Measurements from ENCODE around the gene OTUD5. TPM values are rescaled to one million over a fixed set of nuclear protein-coding genes. Genes with fewer than 3 reads are reported as not detected.

The OTUD5 gene
- total RNA-seq, 1 donor from 2014 or later: 18.1 TPM

- no peak for DNase-seq
Measured at GRCh38 chrX:48936429-48937053, 20.9 kb downstream of the OTUD5 start.

GRCh38 chrX:48935301-48935670, 22.1 kb downstream of the OTUD5 start:
- no peak for DNase-seq

- no peak for DNase-seq
Measured at GRCh38 chrX:48934581-48935300, 22.7 kb downstream of the OTUD5 start.

- no peak for DNase-seq
Measured at GRCh38 chrX:48933757-48934156, 23.6 kb downstream of the OTUD5 start.

- DNase-seq: no peak
Measured at GRCh38 chrX:48927736-48928382, 29.5 kb downstream of the OTUD5 start.

- no peak for DNase-seq
Measured at GRCh38 chrX:48927123-48927522, 30.3 kb downstream of the OTUD5 start.

GRCh38 chrX:48924270-48924669, 33.1 kb downstream of the OTUD5 start:
- DNase-seq: no peak

- DNase-seq: no peak
Measured at GRCh38 chrX:48923771-48924170, 33.6 kb downstream of the OTUD5 start.

GRCh38 chrX:48920718-48921104, 36.7 kb downstream of the OTUD5 start:
- DNase-seq: no peak

- DNase-seq: no peak
Measured at GRCh38 chrX:48919947-48920717, 37.3 kb downstream of the OTUD5 start.

GRCh38 chrX:48919360-48919841, 38.0 kb downstream of the OTUD5 start:
- no peak for DNase-seq

GRCh38 chrX:48918643-48919340, 38.6 kb downstream of the OTUD5 start, which contains the start of gene PIM2:
PIM2 (minus strand) TSS chrX:48919024; CDS start chrX:48918834, 190 bp downstream.
- DNase-seq: peak; percentile 83

- DNase-seq: no peak
Measured at GRCh38 chrX:48918301-48918642, 39.1 kb downstream of the OTUD5 start.

- DNase-seq: peak; percentile 74
Measured at GRCh38 chrX:48917139-48918001, 40.0 kb downstream of the OTUD5 start.

GRCh38 chrX:48914593-48915493, 42.6 kb downstream of the OTUD5 start:
- DNase-seq: no peak

- DNase-seq: no peak
Measured at GRCh38 chrX:48913605-48914366, 43.6 kb downstream of the OTUD5 start.

- peak; percentile 61 for DNase-seq
Measured at GRCh38 chrX:48911412-48912182, 45.8 kb downstream of the OTUD5 start, which contains the start of gene SLC35A2. SLC35A2 (minus strand) TSS chrX:48911646; CDS start chrX:48911636, 10 bp downstream.

- DNase-seq: no peak
Measured at GRCh38 chrX:48910926-48911411, 46.4 kb downstream of the OTUD5 start.

Measured in occipital lobe (tissue), 2 donors.